Measurements from ENCODE around the gene NADSYN1.

Gene NADSYN1

GRCh38 chr11:71496421-71496820 lies 43.4 kb downstream of the NADSYN1 start:
- TF ChIP-seq CEBPB (IDR thresholded peaks at IDR 0.05) (no peak), ZBTB7A (IDR thresholded peaks at IDR 0.05; ENCODE audit: low read depth) (no peak), FOXM1 (IDR thresholded peaks at IDR 0.05; ENCODE audit: borderline replicate concordance, low read depth) (no peak), REST (IDR thresholded peaks at IDR 0.05; ENCODE audit: low read depth) (no peak), NFIC (IDR thresholded peaks at IDR 0.05) (no peak), TAF1 (IDR thresholded peaks at IDR 0.05; ENCODE audit: low read depth) (no peak), RAD21 (IDR thresholded peaks at IDR 0.05; ENCODE audit: low read depth) (no peak), MAX (IDR thresholded peaks at IDR 0.05) (no peak), USF1 (IDR thresholded peaks at IDR 0.05) (no peak), EGR1 (IDR thresholded peaks at IDR 0.05) (no peak), TCF12 (IDR thresholded peaks at IDR 0.05; ENCODE audit: low read depth) (no peak)

GRCh38 chr11:71498091-71498490 lies 45.1 kb downstream of the NADSYN1 start:
- no peak for TF ChIP-seq EP300 (IDR thresholded peaks at IDR 0.05; ENCODE audit: borderline replicate concordance)
- no peak for TF ChIP-seq MAX (IDR thresholded peaks at IDR 0.05)
- no peak for TF ChIP-seq FOXM1 (IDR thresholded peaks at IDR 0.05; ENCODE audit: borderline replicate concordance, low read depth)
- no peak for TF ChIP-seq ZBTB7A (IDR thresholded peaks at IDR 0.05; ENCODE audit: low read depth)
- no peak for TF ChIP-seq RAD21 (IDR thresholded peaks at IDR 0.05; ENCODE audit: low read depth)
- TF ChIP-seq USF1 (IDR thresholded peaks at IDR 0.05): no peak
- TF ChIP-seq EGR1 (IDR thresholded peaks at IDR 0.05): no peak
- TF ChIP-seq CREB1 (IDR thresholded peaks at IDR 0.05; ENCODE audit: low read depth): no peak
- no peak for TF ChIP-seq NFIC (IDR thresholded peaks at IDR 0.05)
- TF ChIP-seq REST (IDR thresholded peaks at IDR 0.05; ENCODE audit: low read depth): no peak
- no peak for TF ChIP-seq YY1 (IDR thresholded peaks at IDR 0.05; ENCODE audit: low read depth)
- no peak for TF ChIP-seq CEBPB (IDR thresholded peaks at IDR 0.05)
- TF ChIP-seq TEAD4 (IDR thresholded peaks at IDR 0.05): no peak

GRCh38 chr11:71499125-71499524 lies 46.1 kb downstream of the NADSYN1 start:
- TF ChIP-seq EP300 (IDR thresholded peaks at IDR 0.05; ENCODE audit: borderline replicate concordance) (no peak), RAD21 (IDR thresholded peaks at IDR 0.05; ENCODE audit: low read depth) (no peak), TCF12 (IDR thresholded peaks at IDR 0.05; ENCODE audit: low read depth) (no peak), REST (IDR thresholded peaks at IDR 0.05; ENCODE audit: low read depth) (no peak), TEAD4 (IDR thresholded peaks at IDR 0.05) (no peak), TAF1 (IDR thresholded peaks at IDR 0.05; ENCODE audit: low read depth) (no peak), USF1 (IDR thresholded peaks at IDR 0.05) (no peak), NFIC (IDR thresholded peaks at IDR 0.05) (no peak), FOXM1 (IDR thresholded peaks at IDR 0.05; ENCODE audit: borderline replicate concordance, low read depth) (no peak), ZBTB7A (IDR thresholded peaks at IDR 0.05; ENCODE audit: low read depth) (no peak), CEBPB (IDR thresholded peaks at IDR 0.05) (no peak)

GRCh38 chr11:71499546-71499945 lies 46.5 kb downstream of the NADSYN1 start:
- no peak for TF ChIP-seq YY1 (IDR thresholded peaks at IDR 0.05; ENCODE audit: low read depth)
- TF ChIP-seq ZBTB7A (IDR thresholded peaks at IDR 0.05; ENCODE audit: low read depth): no peak
- no peak for TF ChIP-seq TEAD4 (IDR thresholded peaks at IDR 0.05)
- no peak for TF ChIP-seq TCF12 (IDR thresholded peaks at IDR 0.05; ENCODE audit: low read depth)
- no peak for TF ChIP-seq EGR1 (IDR thresholded peaks at IDR 0.05)
- no peak for TF ChIP-seq RAD21 (IDR thresholded peaks at IDR 0.05; ENCODE audit: low read depth)
- TF ChIP-seq USF1 (IDR thresholded peaks at IDR 0.05): no peak
- TF ChIP-seq EP300 (IDR thresholded peaks at IDR 0.05; ENCODE audit: borderline replicate concordance): no peak
- no peak for TF ChIP-seq NFIC (IDR thresholded peaks at IDR 0.05)
- TF ChIP-seq CREB1 (IDR thresholded peaks at IDR 0.05; ENCODE audit: low read depth): no peak
- no peak for TF ChIP-seq FOXM1 (IDR thresholded peaks at IDR 0.05; ENCODE audit: borderline replicate concordance, low read depth)

Measured in Ishikawa (cell line).